Activated CD4-positive, alpha-beta T cell treated with anti-CD3 and anti-CD28 coated beads, Interleukin-2, amount 10 ng/mL, durations not matched to agents 24 days and 14 days (primary cell): ENCODE results near the gene ADAP2. TPM values are rescaled to one million over a fixed set of nuclear protein-coding genes. Genes with fewer than 3 reads are reported as not detected.
"Not testable (repeated sequence)": the region's sequence is repeated elsewhere in the genome, so short reads cannot be mapped to it uniquely, and the experiment has no call there.

Source experiments
- DNase-seq: peaks from one replicate; pipeline ENCODE4 v3.0.0; 2022
- H3K27ac Mint-ChIP-seq: one replicate; pipeline ENCODE4 v1.8.0; 2022; ENCODE audit warnings: mild to moderate bottlenecking, mixed read lengths
- H3K27me3 Mint-ChIP-seq: one replicate; pipeline ENCODE4 v1.8.0; 2022; ENCODE audit warnings: mixed read lengths
- H3K36me3 Mint-ChIP-seq: one replicate; pipeline ENCODE4 v1.8.0; 2022; ENCODE audit warnings: low read depth, mild to moderate bottlenecking, mixed read lengths
- H3K4me1 Mint-ChIP-seq: one replicate; pipeline ENCODE4 v1.8.0; 2021; ENCODE audit warnings: mixed read lengths
- H3K4me3 Mint-ChIP-seq: one replicate; pipeline ENCODE4 v1.8.0; 2022; ENCODE audit warnings: mild to moderate bottlenecking, moderate library complexity, mixed read lengths
- H3K9me3 Mint-ChIP-seq: one replicate; pipeline ENCODE4 v1.8.0; 2021; ENCODE audit warnings: mixed read lengths
- intact Hi-C: fragments of 100-400 bp; cut with micrococcal nuclease; formaldehyde crosslinking; loops from one replicate; pipeline ENCODE4 v1.15.1; 2023
- total RNA-seq: library from RNA; stranded (reverse); gene quantifications from 2 replicates; pipeline ENCODE4 v1.2.3, GENCODE V29; 2022

The ADAP2 gene
- total RNA-seq, 1 donor from 2014 or later, result 0.86 TPM

- Mint-ChIP-seq H3K4me1 (peaks cover 9% of the 10 kb centered on the region), H3K9me3 (no peaks in the 10 kb centered on the region), H3K36me3 (no peaks in the 10 kb centered on the region), H3K4me3 (peak overlapping the region; percentile 62), H3K27ac (no peak overlapping the region), H3K27me3 (peaks cover 49% of the 10 kb centered on the region)
- no peak for DNase-seq
- intact Hi-C loops, result no loop called here
Observed at GRCh38 chr17:30920683-30921543, 832 bp upstream of the ADAP2 start.

- Mint-ChIP-seq H3K27ac (no peak overlapping the region), H3K27me3 (peaks cover 57% of the 10 kb centered on the region), H3K36me3 (no peaks in the 10 kb centered on the region), H3K4me3 (peak overlapping the region; percentile 70), H3K4me1 (peaks cover 9% of the 10 kb centered on the region), H3K9me3 (no peaks in the 10 kb centered on the region)
- DNase-seq, result peak; percentile 57
- intact Hi-C loops, result no loop called here
Observed at GRCh38 chr17:30922235-30923030, 688 bp downstream of the ADAP2 start.

- H3K4me3 Mint-ChIP-seq, result no peak overlapping the region
- H3K9me3 Mint-ChIP-seq, result no peaks in the 10 kb centered on the region
- peaks cover 10% of the 10 kb centered on the region for H3K4me1 Mint-ChIP-seq
- intact Hi-C loops, result no loop called here
- H3K27me3 Mint-ChIP-seq, result peaks cover 52% of the 10 kb centered on the region
- DNase-seq, result no peak
- H3K36me3 Mint-ChIP-seq, result no peaks in the 10 kb centered on the region
- H3K27ac Mint-ChIP-seq, result no peak overlapping the region
Observed at GRCh38 chr17:30924341-30924740, 2.6 kb downstream of the ADAP2 start.

GRCh38 chr17:30926516-30926915, 4.8 kb downstream of the ADAP2 start:
- DNase-seq, result no peak
- no peaks in the 10 kb centered on the region for H3K9me3 Mint-ChIP-seq
- intact Hi-C loops, result no loop called here
- no peak overlapping the region for H3K4me3 Mint-ChIP-seq
- H3K27ac Mint-ChIP-seq, result no peak overlapping the region
- peaks cover 7% of the 10 kb centered on the region for H3K4me1 Mint-ChIP-seq
- no peaks in the 10 kb centered on the region for H3K36me3 Mint-ChIP-seq
- peaks cover 36% of the 10 kb centered on the region for H3K27me3 Mint-ChIP-seq

GRCh38 chr17:30927756-30928155, 6.0 kb downstream of the ADAP2 start:
- Mint-ChIP-seq H3K36me3 (no peaks in the 10 kb centered on the region), H3K9me3 (no peaks in the 10 kb centered on the region), H3K4me3 (no peak overlapping the region), H3K4me1 (peaks cover 3% of the 10 kb centered on the region), H3K27ac (no peak overlapping the region), H3K27me3 (peaks cover 28% of the 10 kb centered on the region)
- no peak for DNase-seq
- intact Hi-C loops, result no loop called here

GRCh38 chr17:30928584-30928983, 6.8 kb downstream of the ADAP2 start:
- intact Hi-C loops, result no loop called here
- no peak overlapping the region for H3K4me3 Mint-ChIP-seq
- H3K9me3 Mint-ChIP-seq, result no peaks in the 10 kb centered on the region
- no peaks in the 10 kb centered on the region for H3K36me3 Mint-ChIP-seq
- no peak for DNase-seq
- H3K4me1 Mint-ChIP-seq, result peaks cover 2% of the 10 kb centered on the region
- no peak overlapping the region for H3K27ac Mint-ChIP-seq
- peaks cover 22% of the 10 kb centered on the region for H3K27me3 Mint-ChIP-seq

- Mint-ChIP-seq H3K27me3 (peaks cover 17% of the 10 kb centered on the region), H3K36me3 (no peaks in the 10 kb centered on the region), H3K27ac (no peak overlapping the region), H3K4me1 (peaks cover 2% of the 10 kb centered on the region), H3K4me3 (no peak overlapping the region), H3K9me3 (no peaks in the 10 kb centered on the region)
- intact Hi-C loops, result no loop called here
- no peak for DNase-seq
Observed at GRCh38 chr17:30929081-30929633, 7.4 kb downstream of the ADAP2 start.

- DNase-seq, H3K36me3 Mint-ChIP-seq, H3K9me3 Mint-ChIP-seq, H3K4me1 Mint-ChIP-seq, intact Hi-C loops, H3K4me3 Mint-ChIP-seq, H3K27ac Mint-ChIP-seq: not testable (repeated sequence)
- H3K27me3 Mint-ChIP-seq, result peaks cover 12% of the 10 kb centered on the region
Observed at GRCh38 chr17:30929861-30930260, 8.1 kb downstream of the ADAP2 start.

- no peak for DNase-seq
- H3K27ac Mint-ChIP-seq, result no peak overlapping the region
- no peaks in the 10 kb centered on the region for H3K9me3 Mint-ChIP-seq
- peaks cover 10% of the 10 kb centered on the region for H3K27me3 Mint-ChIP-seq
- no peaks in the 10 kb centered on the region for H3K36me3 Mint-ChIP-seq
- intact Hi-C loops, result no loop called here
- no peak overlapping the region for H3K4me3 Mint-ChIP-seq
- peaks cover 2% of the 10 kb centered on the region for H3K4me1 Mint-ChIP-seq
Observed at GRCh38 chr17:30930495-30930894, 8.8 kb downstream of the ADAP2 start.

GRCh38 chr17:30931582-30931981, 9.8 kb downstream of the ADAP2 start:
- intact Hi-C loops, H3K27ac Mint-ChIP-seq, DNase-seq, H3K9me3 Mint-ChIP-seq, H3K27me3 Mint-ChIP-seq, H3K4me3 Mint-ChIP-seq, H3K4me1 Mint-ChIP-seq, H3K36me3 Mint-ChIP-seq: not testable (repeated sequence)

GRCh38 chr17:30933966-30934365, 12.2 kb downstream of the ADAP2 start:
- DNase-seq, result no peak
- Mint-ChIP-seq H3K36me3 (no peaks in the 10 kb centered on the region), H3K4me1 (peaks cover 4% of the 10 kb centered on the region), H3K27ac (no peak overlapping the region), H3K4me3 (no peak overlapping the region), H3K9me3 (no peaks in the 10 kb centered on the region), H3K27me3 (peaks cover 2% of the 10 kb centered on the region)
- intact Hi-C loops, result no loop called here

GRCh38 chr17:30939051-30939689, 17.4 kb downstream of the ADAP2 start:
- H3K4me3 Mint-ChIP-seq, result no peak overlapping the region
- H3K9me3 Mint-ChIP-seq, result peaks cover 6% of the 10 kb centered on the region
- H3K36me3 Mint-ChIP-seq, result no peaks in the 10 kb centered on the region
- H3K27me3 Mint-ChIP-seq, result no peaks in the 10 kb centered on the region
- peak; percentile 65 for DNase-seq
- peaks cover 6% of the 10 kb centered on the region for H3K4me1 Mint-ChIP-seq
- intact Hi-C loops, result no loop called here
- H3K27ac Mint-ChIP-seq, result no peak overlapping the region

- Mint-ChIP-seq H3K27ac (no peak overlapping the region), H3K4me1 (peaks cover 6% of the 10 kb centered on the region), H3K4me3 (no peak overlapping the region), H3K36me3 (no peaks in the 10 kb centered on the region), H3K27me3 (no peaks in the 10 kb centered on the region), H3K9me3 (peaks cover 6% of the 10 kb centered on the region)
- intact Hi-C loops, result no loop called here
- DNase-seq, result no peak
Observed at GRCh38 chr17:30942308-30943079, 20.7 kb downstream of the ADAP2 start.
